Progenitor cell of endocrine pancreas (in vitro differentiated cells): ENCODE measurements around the gene RNF223. TPM values are rescaled to one million over a fixed set of nuclear protein-coding genes. Genes with fewer than 3 reads are reported as not detected.

Source experiments
- DNase-seq: peaks from one replicate; pipeline ENCODE4 v3.0.0; 2021; ENCODE audit warnings: low spot score; ENCODE audit not compliant: unreplicated experiment
- H3K27ac Mint-ChIP-seq: 2 replicates; pipeline ENCODE4 v1.8.0; 2021; ENCODE audit warnings: mild to moderate bottlenecking, moderate library complexity, mixed read lengths
- H3K27me3 Mint-ChIP-seq: 2 replicates; pipeline ENCODE4 v1.8.0; 2021; ENCODE audit warnings: mixed read lengths
- H3K36me3 Mint-ChIP-seq: 2 replicates; pipeline ENCODE4 v1.8.0; 2022; ENCODE audit warnings: mixed read lengths; ENCODE audit not compliant: insufficient read depth
- H3K4me1 Mint-ChIP-seq: 2 replicates; pipeline ENCODE4 v1.8.0; 2021; ENCODE audit warnings: low read depth, mixed read lengths
- H3K4me3 Mint-ChIP-seq: 2 replicates; pipeline ENCODE4 v1.8.0; 2021; ENCODE audit warnings: low read depth, mild to moderate bottlenecking, moderate library complexity, mixed read lengths
- H3K9me3 Mint-ChIP-seq: 2 replicates; pipeline ENCODE4 v1.8.0; 2021; ENCODE audit warnings: low read depth, mixed read lengths
- total RNA-seq: library from RNA; stranded (reverse); gene quantifications from 2 replicates; pipeline ENCODE4 v1.2.1, GENCODE V29; 2021
- TF ChIP-seq, protein P1 (sequence below): fragments of 200-600 bp; sonication (generic); IDR thresholded peaks from one replicate; pipeline ENCODE4 v1.5.0; 2021; ENCODE audit warnings: antibody characterized with exemption, mild to moderate bottlenecking; ENCODE audit not compliant: unreplicated experiment

The RNF223 gene
- total RNA-seq, 1 donor from 2014 or later: not detected

DNA sequence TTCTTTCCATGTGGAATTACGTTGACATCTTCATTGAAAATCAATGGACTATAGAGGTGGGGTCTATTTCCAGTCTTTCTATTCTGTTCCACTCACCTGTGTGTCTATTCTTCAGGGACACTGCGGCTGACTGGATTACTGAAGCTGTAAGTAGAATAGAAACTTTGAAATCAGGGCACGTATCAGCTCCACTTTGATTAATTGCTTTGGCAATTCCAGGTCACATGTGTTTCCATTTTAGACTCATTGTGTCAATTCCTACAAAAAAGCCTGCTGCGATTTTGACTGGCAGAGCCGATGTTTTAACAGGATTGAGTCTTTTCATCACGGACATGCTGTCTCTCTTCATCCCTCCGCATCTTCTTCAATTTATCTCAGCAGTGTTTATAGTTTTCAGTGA is 20.9 kb upstream of the RNF223 start:
- Mint-ChIP-seq H3K4me1 (no peaks in the 10 kb centered on the region), H3K4me3 (no peak overlapping the region), H3K27me3 (no peaks in the 10 kb centered on the region), H3K27ac (no peak overlapping the region), H3K9me3 (peaks cover 11% of the 10 kb centered on the region), H3K36me3 (peaks cover 11% of the 10 kb centered on the region)
- no peak for DNase-seq
- TF ChIP-seq, protein P1, sequence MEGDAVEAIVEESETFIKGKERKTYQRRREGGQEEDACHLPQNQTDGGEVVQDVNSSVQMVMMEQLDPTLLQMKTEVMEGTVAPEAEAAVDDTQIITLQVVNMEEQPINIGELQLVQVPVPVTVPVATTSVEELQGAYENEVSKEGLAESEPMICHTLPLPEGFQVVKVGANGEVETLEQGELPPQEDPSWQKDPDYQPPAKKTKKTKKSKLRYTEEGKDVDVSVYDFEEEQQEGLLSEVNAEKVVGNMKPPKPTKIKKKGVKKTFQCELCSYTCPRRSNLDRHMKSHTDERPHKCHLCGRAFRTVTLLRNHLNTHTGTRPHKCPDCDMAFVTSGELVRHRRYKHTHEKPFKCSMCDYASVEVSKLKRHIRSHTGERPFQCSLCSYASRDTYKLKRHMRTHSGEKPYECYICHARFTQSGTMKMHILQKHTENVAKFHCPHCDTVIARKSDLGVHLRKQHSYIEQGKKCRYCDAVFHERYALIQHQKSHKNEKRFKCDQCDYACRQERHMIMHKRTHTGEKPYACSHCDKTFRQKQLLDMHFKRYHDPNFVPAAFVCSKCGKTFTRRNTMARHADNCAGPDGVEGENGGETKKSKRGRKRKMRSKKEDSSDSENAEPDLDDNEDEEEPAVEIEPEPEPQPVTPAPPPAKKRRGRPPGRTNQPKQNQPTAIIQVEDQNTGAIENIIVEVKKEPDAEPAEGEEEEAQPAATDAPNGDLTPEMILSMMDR: no peak

DNA sequence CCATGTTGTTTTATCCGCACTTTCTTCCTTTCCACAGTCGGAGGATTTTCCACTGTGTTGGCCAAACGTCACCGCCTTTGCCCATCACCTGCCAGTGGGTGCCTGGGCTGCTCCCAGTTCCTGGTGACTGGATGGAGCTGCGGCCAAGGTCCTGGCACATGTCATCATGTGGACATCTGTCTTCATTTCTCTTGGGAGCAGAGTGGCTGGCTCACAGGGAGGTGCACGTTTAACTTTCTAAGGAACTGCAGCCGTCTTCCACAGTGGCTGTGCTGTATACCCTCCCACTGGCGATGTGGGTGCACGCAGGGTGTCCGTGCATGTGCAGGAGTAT is 19.5 kb upstream of the RNF223 start:
- Mint-ChIP-seq H3K27ac (no peak overlapping the region), H3K9me3 (no peaks in the 10 kb centered on the region), H3K4me1 (no peaks in the 10 kb centered on the region), H3K27me3 (no peaks in the 10 kb centered on the region), H3K36me3 (peaks cover 4% of the 10 kb centered on the region), H3K4me3 (no peak overlapping the region)
- no peak for DNase-seq
- TF ChIP-seq, protein P1: no peak

DNA sequence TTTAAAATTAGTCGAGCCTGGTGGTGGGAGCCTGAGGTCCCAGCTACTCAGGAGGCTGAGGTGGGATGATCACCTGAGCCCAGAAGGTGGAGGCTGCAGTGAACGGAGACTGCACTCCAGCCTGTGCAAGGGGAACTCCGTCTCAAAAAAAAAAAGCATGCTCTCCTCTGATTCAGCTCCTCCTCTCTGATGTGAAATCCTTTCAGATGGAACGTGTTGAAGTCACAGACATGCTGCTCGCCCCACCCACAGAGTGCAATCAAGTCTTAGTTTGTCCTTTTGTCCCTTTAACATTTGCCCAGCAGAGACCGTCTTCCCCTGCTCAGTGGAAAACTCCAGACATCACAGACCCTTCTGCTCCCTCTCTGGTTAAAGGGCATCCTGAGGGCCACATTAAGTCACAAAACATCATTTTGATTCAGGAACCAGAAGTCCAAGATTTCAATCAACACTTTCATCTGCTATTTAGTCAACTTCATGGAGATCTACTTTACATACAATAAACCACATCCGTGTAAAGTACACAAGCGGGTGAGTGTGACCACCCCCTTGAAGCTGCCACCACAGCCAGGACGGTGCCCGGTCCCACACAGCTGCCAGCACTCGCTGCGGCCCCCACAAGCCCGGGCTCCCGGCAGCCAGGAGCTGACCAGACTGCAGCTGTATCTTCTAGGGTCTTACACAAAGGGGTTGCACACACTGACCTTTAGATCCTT is 18.9 kb upstream of the RNF223 start:
- Mint-ChIP-seq H3K4me3 (no peak overlapping the region), H3K27ac (no peak overlapping the region), H3K9me3 (no peaks in the 10 kb centered on the region), H3K36me3 (peaks cover 4% of the 10 kb centered on the region), H3K4me1 (no peaks in the 10 kb centered on the region), H3K27me3 (no peaks in the 10 kb centered on the region)
- TF ChIP-seq, protein P1: no peak
- no peak for DNase-seq

DNA sequence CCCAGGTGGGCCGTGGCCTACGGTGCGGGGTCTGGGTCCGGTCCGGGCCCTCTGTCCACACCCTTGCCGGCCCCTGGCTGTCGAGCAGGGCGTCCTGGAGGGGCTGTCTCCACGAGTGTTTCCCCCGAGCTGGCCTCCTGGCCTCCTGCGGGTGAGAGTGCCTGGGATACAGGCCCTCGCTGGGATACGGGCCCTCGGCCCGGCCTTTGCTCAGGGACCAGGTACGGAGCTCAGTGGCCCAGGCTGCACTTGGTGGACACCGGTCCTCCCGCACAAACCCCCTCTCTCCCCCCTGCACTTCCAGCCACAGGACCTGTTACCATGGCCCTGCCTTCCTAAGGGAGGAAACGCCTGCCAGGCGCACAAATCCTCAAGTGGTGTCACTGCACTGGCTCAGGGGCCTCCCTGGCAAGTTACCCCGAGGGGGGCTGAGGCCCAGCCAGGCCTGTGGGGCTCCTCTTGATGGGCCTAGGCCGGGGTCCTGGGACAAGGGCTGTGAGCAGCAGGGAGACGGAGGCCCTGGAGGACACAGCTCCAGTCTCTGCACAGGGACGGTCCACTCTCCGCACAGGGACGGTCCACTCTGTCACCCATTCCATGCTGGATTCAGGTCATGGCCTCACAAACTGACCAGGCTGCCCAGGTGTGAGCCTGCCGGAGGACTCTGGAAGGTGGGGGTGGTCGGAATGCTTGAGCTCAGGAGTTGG is 18.2 kb upstream of the RNF223 start:
- Mint-ChIP-seq H3K36me3 (peaks cover 4% of the 10 kb centered on the region), H3K9me3 (no peaks in the 10 kb centered on the region), H3K27me3 (no peaks in the 10 kb centered on the region), H3K27ac (no peak overlapping the region), H3K4me3 (no peak overlapping the region), H3K4me1 (no peaks in the 10 kb centered on the region)
- DNase-seq: no peak
- TF ChIP-seq, protein P1: no peak

DNA sequence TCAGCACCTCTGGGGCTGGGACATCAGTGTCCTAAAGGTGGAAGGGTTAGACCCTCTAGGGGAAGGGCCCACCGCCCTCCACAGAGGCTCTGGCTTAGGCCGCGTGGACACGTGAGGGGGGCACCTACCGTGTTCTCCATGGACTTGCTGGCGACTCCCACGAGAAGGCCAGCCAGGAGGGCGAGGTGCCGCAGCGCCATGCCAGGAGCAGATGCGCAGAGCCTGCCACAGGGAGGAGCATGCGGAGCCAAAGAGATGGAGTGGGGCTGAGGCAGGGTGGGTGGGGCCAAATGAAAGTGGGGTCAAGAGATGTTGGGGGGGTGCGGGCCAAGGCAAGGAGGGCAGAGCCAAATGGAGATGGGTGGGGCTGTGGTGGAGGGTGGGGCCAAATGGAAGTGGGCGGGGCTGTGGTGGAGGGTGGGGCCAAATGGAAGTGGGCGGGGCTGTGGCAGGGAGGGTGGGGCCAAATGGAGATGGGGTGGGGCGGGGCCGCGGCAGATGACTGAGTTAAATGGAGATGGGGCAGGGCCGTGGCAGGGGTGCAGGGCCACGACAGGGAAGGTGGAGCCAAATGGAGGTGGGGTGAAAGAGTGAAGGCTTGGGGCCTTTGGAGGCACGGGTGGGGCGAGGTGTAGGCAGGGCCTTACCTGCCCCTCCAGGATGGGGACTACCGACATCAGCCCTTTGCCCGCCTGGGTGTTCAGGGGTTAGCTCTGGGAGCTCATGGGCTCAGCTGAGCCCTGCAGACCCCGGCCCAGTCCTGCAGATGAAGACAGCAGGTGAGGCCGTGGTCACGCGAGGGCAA is 17.4 kb upstream of the RNF223 start:
- Mint-ChIP-seq H3K27ac (no peak overlapping the region), H3K4me1 (no peaks in the 10 kb centered on the region), H3K9me3 (no peaks in the 10 kb centered on the region), H3K27me3 (no peaks in the 10 kb centered on the region), H3K36me3 (peaks cover 4% of the 10 kb centered on the region), H3K4me3 (no peak overlapping the region)
- no peak for DNase-seq
- TF ChIP-seq, protein P1: no peak
